Breast epithelium (tissue), 4 donors: ENCODE data around the gene GPER1. TPM values are rescaled to one million over a fixed set of nuclear protein-coding genes. Genes with fewer than 3 reads are reported as not detected.

ENCODE experiments used
- DNase-seq, 2 donors: peaks; one replicate each; pipeline ENCODE4 v3.0.0-alpha.2; 2019; ENCODE audit warnings: low spot score in 2 of 2
- H3K27ac ChIP-seq, 2 donors: fragments of 200-600 bp; sonication (generic) in 1 of 2; one replicate each; pipeline ENCODE4 v1.5.1; 2016 to 2019; ENCODE audit warnings: mild to moderate bottlenecking in 1 of 2
- H3K27me3 ChIP-seq, 2 donors: fragments of 200-600 bp; sonication (generic) in 1 of 2; one replicate each; pipeline versions ENCODE4 v1.5.1 to v1.6.0; 2017 to 2019; ENCODE audit warnings: control low read depth in 1 of 2, mild to moderate bottlenecking in 1 of 2
- H3K36me3 ChIP-seq: fragments of 200-600 bp; one replicate; pipeline ENCODE4 v1.5.1; 2019
- H3K4me1 ChIP-seq, 2 donors: fragments of 200-600 bp; sonication (generic); one replicate each; pipeline ENCODE4 v1.5.1; 2016 to 2019; ENCODE audit warnings: control low read depth in 1 of 2
- H3K4me3 ChIP-seq, 3 donors: fragments of 200-600 bp; sonication (generic); 1 replicate in 2 of 3; 2 replicates in 1 of 3; pipeline ENCODE4 v1.5.1; 2016 to 2019; ENCODE audit warnings: mild to moderate bottlenecking in 3 of 3, moderate library complexity in 2 of 3
- H3K9me3 ChIP-seq, 2 donors: fragments of 200-600 bp; sonication (generic) in 1 of 2; one replicate each; pipeline ENCODE4 v1.5.1; 2016 to 2019; ENCODE audit warnings: control low read depth in 1 of 2
- CTCF ChIP-seq, 3 donors: fragments of 450-650 bp; IDR thresholded peaks; one replicate each; pipeline ENCODE4 v1.5.1; 2016 to 2017; ENCODE audit warnings: antibody characterized with exemption in 3 of 3, mild to moderate bottlenecking in 3 of 3, moderate library complexity in 3 of 3
- POLR2A ChIP-seq: fragments of 450-650 bp; IDR thresholded peaks from one replicate; pipeline ENCODE4 v1.6.1; 2016; ENCODE audit warnings: antibody characterized with exemption, mild to moderate bottlenecking, moderate library complexity
- POLR2AphosphoS5 ChIP-seq, 3 donors: sonication (generic); formaldehyde crosslinking; IDR thresholded peaks; one replicate each; pipeline ENCODE4 v1.6.1; 2017; ENCODE audit warnings: antibody characterized with exemption in 3 of 3
- intact Hi-C: fragments of 100-400 bp; cut with DNase I; formaldehyde crosslinking; loops from one replicate; pipeline ENCODE4 v1.15.1; 2023; ENCODE audit warnings: low total_unique reads
- total RNA-seq, 3 donors: library from RNA; depleted of rRNA; stranded (reverse); fragments of >200 nt; gene quantifications; one replicate each; pipeline ENCODE4 v1.1.0, GENCODE V29; 2016

GPER1 gene
- total RNA-seq, 3 donors from 2014 or later, result 2.6 to 3.3 (median 3.2) TPM

- intact Hi-C loops, result no loop called here
- H3K27me3 ChIP-seq, result no peaks in the 10 kb centered on the region
- peak overlapping the region in 1 of 2 donors; percentile 70 for H3K27ac ChIP-seq
Measured at GRCh38 chr7:1124164-1124563, 36.3 kb downstream of the GPER1 start.

GRCh38 chr7:1124816-1125602, 37.1 kb downstream of the GPER1 start:
- H3K27ac ChIP-seq, result no peak overlapping the region
- no peaks in the 10 kb centered on the region for H3K4me1 ChIP-seq
- TF ChIP-seq CTCF (IDR thresholded peaks at IDR 0.05), result no peak
- no peak for TF ChIP-seq POLR2A
- TF ChIP-seq POLR2AphosphoS5 (IDR thresholded peaks at IDR 0.05), result no peak
- peak overlapping the region in 1 of 3 donors; percentile 2 for H3K4me3 ChIP-seq
- H3K27me3 ChIP-seq, result no peaks in the 10 kb centered on the region
- H3K9me3 ChIP-seq, result no peaks in the 10 kb centered on the region
- intact Hi-C loops, result no loop called here
- DNase-seq, result peak in 1 of 2 donors; percentile 33
- no peaks in the 10 kb centered on the region for H3K36me3 ChIP-seq

More at GRCh38 chr7:1124164-1124563, 36.3 kb downstream of the GPER1 start:
- Histone ChIP-seq H3K4me1 (no peaks in the 10 kb centered on the region), H3K4me3 (peak overlapping the region; percentile 20 to 50 (median 30)), H3K36me3 (no peaks in the 10 kb centered on the region), H3K9me3 (no peaks in the 10 kb centered on the region)
- TF ChIP-seq POLR2AphosphoS5 (IDR thresholded peaks at IDR 0.05) (no peak), POLR2A (no peak), CTCF (IDR thresholded peaks at IDR 0.05) (no peak)
- DNase-seq, result peak in 1 of 2 donors; percentile 37

- Histone ChIP-seq H3K9me3 (no peaks in the 10 kb centered on the region), H3K4me1 (no peaks in the 10 kb centered on the region), H3K27me3 (no peaks in the 10 kb centered on the region), H3K4me3 (no peak overlapping the region), H3K27ac (no peak overlapping the region), H3K36me3 (no peaks in the 10 kb centered on the region)
- peak in 1 of 2 donors; percentile 31 for DNase-seq
- TF ChIP-seq CTCF (IDR thresholded peaks at IDR 0.05), result no peak
- no peak for TF ChIP-seq POLR2A
- no peak for TF ChIP-seq POLR2AphosphoS5 (IDR thresholded peaks at IDR 0.05)
- intact Hi-C loops, result no loop called here
Measured at GRCh38 chr7:1125603-1125969, 37.7 kb downstream of the GPER1 start.

DNA sequence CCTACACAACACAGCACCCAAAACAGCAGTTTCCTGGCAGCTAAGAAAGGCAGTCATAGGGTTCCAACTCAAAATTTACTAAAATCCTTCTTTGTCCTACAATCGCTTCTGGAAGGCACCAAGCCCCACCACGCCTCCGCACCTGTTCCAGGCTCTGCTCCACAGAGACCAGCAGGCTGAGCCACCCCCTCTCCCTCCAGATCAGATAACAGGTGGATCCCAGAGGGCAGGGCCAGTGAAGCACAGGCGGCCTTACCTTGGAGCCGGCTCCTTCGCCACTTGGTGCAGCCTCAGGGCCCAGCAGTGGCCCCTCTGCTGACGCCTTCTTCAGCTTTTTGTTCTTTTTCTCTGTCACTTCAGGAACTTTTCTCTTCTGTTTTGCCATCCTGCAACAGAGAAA, 39.1 kb downstream of the GPER1 start:
- Histone ChIP-seq H3K4me3 (no peak overlapping the region), H3K9me3 (no peaks in the 10 kb centered on the region), H3K36me3 (no peaks in the 10 kb centered on the region), H3K27me3 (no peaks in the 10 kb centered on the region), H3K27ac (no peak overlapping the region), H3K4me1 (no peaks in the 10 kb centered on the region)
- TF ChIP-seq POLR2AphosphoS5 (IDR thresholded peaks at IDR 0.05) (no peak), CTCF (IDR thresholded peaks at IDR 0.05) (no peak), POLR2A (no peak)
- peak in 1 of 2 donors; percentile 35 for DNase-seq
- intact Hi-C loops, result no loop called here

DNA sequence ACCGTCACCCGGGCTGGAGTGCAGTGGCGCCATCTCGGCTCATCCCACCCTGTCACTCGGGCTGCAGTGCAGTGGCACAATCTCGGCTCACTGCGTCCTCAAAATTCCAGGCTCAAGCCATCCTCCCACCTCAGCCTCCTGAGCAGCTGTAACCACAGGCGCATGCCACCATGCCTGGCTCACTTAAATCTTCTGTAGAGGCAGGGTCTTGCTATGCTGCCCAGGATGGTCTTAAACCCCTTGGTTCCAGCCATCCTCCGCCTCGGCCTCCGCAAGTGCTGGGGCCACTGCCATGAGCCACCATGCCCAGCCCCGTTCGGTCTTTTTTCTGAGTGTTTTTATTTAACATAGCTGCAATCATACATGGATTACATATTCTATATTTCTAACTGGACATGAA, 41.5 kb downstream of the GPER1 start:
- Histone ChIP-seq H3K4me1 (no peaks in the 10 kb centered on the region), H3K9me3 (no peaks in the 10 kb centered on the region), H3K36me3 (no peaks in the 10 kb centered on the region), H3K27me3 (no peaks in the 10 kb centered on the region), H3K4me3 (no peak overlapping the region), H3K27ac (no peak overlapping the region)
- intact Hi-C loops, result no loop called here
- TF ChIP-seq POLR2A, result no peak
- DNase-seq, result peak in 1 of 2 donors; percentile 38
